ENCODE data around the gene C15orf40.

C15orf40 gene

DNA sequence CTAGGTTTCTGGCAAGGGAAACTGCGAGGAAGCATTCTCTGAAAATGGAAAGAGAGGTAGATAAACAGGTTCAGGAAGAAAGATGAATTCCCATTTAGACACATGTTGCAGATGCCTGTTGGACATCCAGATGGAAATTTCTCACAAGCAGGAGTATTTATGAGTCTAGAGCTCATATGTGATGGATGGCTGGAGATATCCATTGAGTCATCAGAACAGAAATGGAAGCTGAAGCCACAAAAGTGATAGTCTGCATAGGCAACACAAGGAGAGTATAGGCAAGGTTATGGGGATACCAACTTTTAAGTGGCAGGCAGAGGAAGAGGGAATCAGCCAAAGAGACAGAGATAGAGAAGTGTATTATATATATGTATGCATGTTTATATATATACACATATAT, 31.7 kb downstream of the C15orf40 start:
- no peak overlapping the region for H3K4me3 ChIP-seq (ENCODE audit: low read depth, low read length)
- no peak for DNase-seq (ENCODE audit: low read depth)
- TF ChIP-seq, protein P1, sequence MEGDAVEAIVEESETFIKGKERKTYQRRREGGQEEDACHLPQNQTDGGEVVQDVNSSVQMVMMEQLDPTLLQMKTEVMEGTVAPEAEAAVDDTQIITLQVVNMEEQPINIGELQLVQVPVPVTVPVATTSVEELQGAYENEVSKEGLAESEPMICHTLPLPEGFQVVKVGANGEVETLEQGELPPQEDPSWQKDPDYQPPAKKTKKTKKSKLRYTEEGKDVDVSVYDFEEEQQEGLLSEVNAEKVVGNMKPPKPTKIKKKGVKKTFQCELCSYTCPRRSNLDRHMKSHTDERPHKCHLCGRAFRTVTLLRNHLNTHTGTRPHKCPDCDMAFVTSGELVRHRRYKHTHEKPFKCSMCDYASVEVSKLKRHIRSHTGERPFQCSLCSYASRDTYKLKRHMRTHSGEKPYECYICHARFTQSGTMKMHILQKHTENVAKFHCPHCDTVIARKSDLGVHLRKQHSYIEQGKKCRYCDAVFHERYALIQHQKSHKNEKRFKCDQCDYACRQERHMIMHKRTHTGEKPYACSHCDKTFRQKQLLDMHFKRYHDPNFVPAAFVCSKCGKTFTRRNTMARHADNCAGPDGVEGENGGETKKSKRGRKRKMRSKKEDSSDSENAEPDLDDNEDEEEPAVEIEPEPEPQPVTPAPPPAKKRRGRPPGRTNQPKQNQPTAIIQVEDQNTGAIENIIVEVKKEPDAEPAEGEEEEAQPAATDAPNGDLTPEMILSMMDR (IDR thresholded peaks at IDR 0.05; ENCODE audit: control insufficient read depth, extremely low read depth, insufficient read depth), result no peak

DNA sequence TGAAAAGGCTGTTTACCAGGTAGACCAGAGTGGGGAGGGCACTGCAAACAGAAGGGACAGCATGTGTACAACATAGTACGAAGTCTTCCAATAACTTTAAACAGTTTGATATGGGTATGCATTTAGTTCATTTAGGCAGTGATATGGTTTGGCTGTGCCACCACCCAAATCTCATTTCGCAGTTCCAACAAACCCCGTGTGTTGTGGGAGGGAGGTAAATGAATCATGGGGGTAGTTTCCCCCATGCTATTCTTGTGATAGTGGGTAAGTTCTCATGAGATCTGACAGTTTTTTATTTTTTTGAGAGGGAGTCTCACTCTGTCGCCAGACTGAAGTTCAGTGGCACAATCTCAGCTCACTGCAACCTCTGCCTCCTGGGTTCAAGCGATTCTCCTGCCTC, 33.0 kb downstream of the C15orf40 start:
- TF ChIP-seq, protein P1 (IDR thresholded peaks at IDR 0.05; ENCODE audit: control insufficient read depth, extremely low read depth, insufficient read depth), result no peak
- no peak overlapping the region for H3K4me3 ChIP-seq (ENCODE audit: low read depth, low read length)
- DNase-seq (ENCODE audit: low read depth), result no peak

DNA sequence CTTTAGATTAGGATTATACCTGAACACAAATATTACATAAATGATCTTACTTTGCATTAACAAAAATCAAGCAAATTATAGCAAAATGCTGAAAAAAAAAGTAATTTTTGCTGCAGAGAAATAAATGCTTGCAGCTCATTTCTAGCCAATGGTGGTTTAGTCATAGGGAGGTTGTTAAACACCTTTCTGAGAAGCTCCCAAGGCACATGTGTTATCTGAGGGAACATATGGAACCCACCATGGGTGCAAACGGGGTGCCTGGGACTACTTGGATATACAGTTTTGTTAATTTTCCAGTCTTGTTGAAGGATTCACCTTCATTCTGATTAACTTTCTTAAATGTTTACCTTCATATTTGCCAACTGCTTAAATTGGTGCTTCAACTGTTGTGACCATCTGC, 34.4 kb downstream of the C15orf40 start:
- DNase-seq (ENCODE audit: low read depth), result no peak
- no peak overlapping the region for H3K4me3 ChIP-seq (ENCODE audit: low read depth, low read length)
- TF ChIP-seq, protein P1 (IDR thresholded peaks at IDR 0.05; ENCODE audit: control insufficient read depth, extremely low read depth, insufficient read depth), result no peak

DNA sequence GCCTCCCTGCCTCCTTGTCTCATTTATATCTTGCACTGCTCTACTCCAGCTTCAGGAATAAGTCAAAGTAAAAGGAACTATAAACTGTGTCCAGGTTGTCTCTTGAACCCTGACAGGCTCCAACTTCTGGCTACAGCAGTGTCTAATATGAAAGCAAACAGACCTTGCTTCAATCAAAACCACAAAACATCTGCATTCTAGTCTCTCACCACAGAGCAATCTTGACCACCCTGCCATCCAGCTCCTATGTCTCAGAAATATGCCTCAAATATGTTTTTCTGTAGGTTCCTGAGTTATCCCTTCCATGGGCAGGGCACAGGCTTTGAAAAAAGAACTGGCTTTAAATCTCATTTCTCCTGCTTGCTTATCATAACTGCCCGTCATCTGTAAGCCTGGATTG, 38.4 kb downstream of the C15orf40 start:
- DNase-seq (ENCODE audit: low read depth), result no peak
- TF ChIP-seq, protein P1 (IDR thresholded peaks at IDR 0.05; ENCODE audit: control insufficient read depth, extremely low read depth, insufficient read depth), result no peak
- no peak overlapping the region for H3K4me3 ChIP-seq (ENCODE audit: low read depth, low read length)

DNA sequence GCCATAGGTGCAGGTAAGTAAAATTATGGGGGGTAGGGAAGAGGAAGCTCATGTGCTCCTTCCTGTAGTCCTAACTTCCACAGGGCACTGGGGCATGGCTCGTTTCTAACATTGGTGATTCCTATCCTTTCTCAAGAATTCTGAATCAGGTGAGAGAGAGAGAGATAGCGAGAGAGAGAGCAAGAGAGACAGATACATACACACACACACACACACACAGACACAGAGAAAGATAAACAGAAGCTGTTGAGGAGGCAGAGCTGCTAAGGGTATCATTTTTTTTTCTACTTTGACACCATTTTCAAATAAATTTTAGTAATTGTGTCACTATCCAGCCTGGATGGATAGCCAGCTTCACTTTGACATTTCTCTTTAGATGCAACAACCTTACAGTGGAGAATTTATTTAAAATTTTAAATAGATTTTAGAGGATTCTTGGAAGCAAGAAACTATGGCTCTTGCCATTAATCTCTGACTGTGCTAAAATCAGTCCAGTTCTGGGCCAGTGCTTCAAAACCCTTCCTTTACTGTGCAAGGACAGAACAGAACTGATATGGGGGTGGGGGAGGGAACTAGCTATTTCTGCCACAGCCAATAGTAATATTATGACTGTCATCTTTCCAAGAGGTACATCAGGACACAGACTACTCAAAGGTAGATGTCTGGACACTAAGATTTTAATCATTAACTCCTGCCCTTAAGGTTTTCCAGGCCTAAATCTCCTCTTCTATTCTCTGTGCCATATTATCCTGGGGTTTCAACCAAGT, 40.0 kb downstream of the C15orf40 start:
- H3K4me3 ChIP-seq (ENCODE audit: low read depth, low read length), result no peak overlapping the region
- no peak for DNase-seq (ENCODE audit: low read depth)
- TF ChIP-seq, protein P1 (IDR thresholded peaks at IDR 0.05; ENCODE audit: control insufficient read depth, extremely low read depth, insufficient read depth), result no peak

DNA sequence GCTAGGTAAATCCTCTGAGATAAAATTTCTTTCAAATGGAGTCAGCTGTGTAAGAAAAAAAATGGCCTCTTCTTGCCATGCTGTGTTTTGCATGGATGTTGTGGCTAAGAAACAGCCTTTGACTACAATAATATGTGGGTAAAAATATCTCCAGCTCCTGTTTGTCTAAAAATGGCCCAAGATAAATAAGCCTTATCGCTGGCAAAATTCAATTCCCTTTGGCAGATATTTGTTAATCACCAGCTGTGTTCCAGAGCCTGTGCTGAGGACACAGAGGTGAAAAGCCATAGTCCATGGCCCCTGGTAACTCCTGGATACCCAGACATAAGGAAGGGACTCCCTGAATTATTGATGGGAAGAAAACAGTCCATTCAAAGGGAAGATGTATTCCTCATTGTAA, 40.7 kb downstream of the C15orf40 start:
- no peak for DNase-seq (ENCODE audit: low read depth)
- TF ChIP-seq, protein P1 (IDR thresholded peaks at IDR 0.05; ENCODE audit: control insufficient read depth, extremely low read depth, insufficient read depth), result no peak

More for the DNA sequence above, 40.7 kb downstream of the C15orf40 start:
- H3K4me3 ChIP-seq (ENCODE audit: low read depth, low read length), result no peak overlapping the region

All from LNCaP clone FGC (cell line).